ENCODE results near the gene ANP32E.

- TF ChIP-seq CTCF (IDR thresholded peaks at IDR 0.05), result no peak
- TF ChIP-seq POLR2AphosphoS5 (IDR thresholded peaks at IDR 0.05), result peak; percentile 66
Measured at GRCh38 chr1:150233359-150234308, 2.3 kb downstream of the ANP32E start.

Measured in prostate gland (tissue), 2 donors.